Prostate gland (tissue), 2 donors: Measurements from ENCODE around the gene OR5B17. TPM values are rescaled to one million over a fixed set of nuclear protein-coding genes. Genes with fewer than 3 reads are reported as not detected.

Experiments
- DNase-seq: peaks from one replicate; pipeline ENCODE4 v3.0.0-alpha.2; 2019; ENCODE audit warnings: low spot score
- H3K27ac ChIP-seq, 2 donors: fragments of 200-600 bp; sonication (generic); 2 replicates each; pipeline ENCODE4 v1.5.1; 2017 to 2019
- H3K27me3 ChIP-seq: fragments of 200-600 bp; sonication (generic); replicated peaks from 2 replicates; pipeline ENCODE4 v1.5.1; 2019; ENCODE audit not compliant: insufficient read depth
- H3K36me3 ChIP-seq, 2 donors: fragments of 200-600 bp; sonication (generic); 1 replicate in 1 of 2; 2 replicates in 1 of 2; pipeline versions ENCODE4 v1.5.1 to v1.8.1; 2017 to 2019
- H3K4me1 ChIP-seq: fragments of 200-600 bp; sonication (generic); replicated peaks from 2 replicates; pipeline ENCODE4 v1.5.1; 2019
- H3K4me3 ChIP-seq, 2 donors: fragments of 200-600 bp; sonication (generic); 2 replicates each; pipeline ENCODE4 v1.5.1; 2017 to 2019
- H3K9me3 ChIP-seq: fragments of 200-600 bp; sonication (generic); 2 replicates; pipeline ENCODE4 v1.5.1; 2017
- POLR2A ChIP-seq: fragments of 450-650 bp; IDR thresholded peaks from one replicate; pipeline ENCODE4 v1.6.1; 2016; ENCODE audit warnings: antibody characterized with exemption, mild to moderate bottlenecking
- POLR2AphosphoS5 ChIP-seq: sonication (generic); formaldehyde crosslinking; IDR thresholded peaks from one replicate; pipeline ENCODE4 v1.6.1; 2017; ENCODE audit warnings: antibody characterized with exemption
- WGBS: methylation state at CpG from one replicate; pipeline ENCODE4 v1.1.5; 2018; 5-methylcytosine and 5-hydroxymethylcytosine counted together
- intact Hi-C: fragments of 100-400 bp; cut with DNase I; formaldehyde crosslinking; loops from one replicate; pipeline ENCODE4 v1.14.2; 2022
- total RNA-seq, 2 donors: library from RNA; depleted of rRNA; stranded (reverse); fragments of >200 nt; gene quantifications; one replicate each; pipeline ENCODE4 v1.1.0, GENCODE V29; 2016
- TF ChIP-seq, protein P1 (sequence below), 4 experiments: fragments of 200-600 bp in 2 of 4; fragments of 450-650 bp in 2 of 4; sonication (generic) in 2 of 4; IDR thresholded peaks; 1 replicate in 3 of 4; 2 replicates in 1 of 4; pipeline ENCODE4 v1.5.1; 2016 to 2019; ENCODE audit warnings: antibody characterized with exemption in 4 of 4, mild to moderate bottlenecking in 2 of 4, moderate library complexity in 2 of 4

Gene OR5B17
- total RNA-seq, 2 donors from 2014 or later = not detected

GRCh38 chr11:58391879-58392278 lies 33.0 kb upstream of the OR5B17 start:
- H3K4me1 ChIP-seq = peaks cover 4% of the 10 kb centered on the region
- H3K4me3 ChIP-seq = no peak overlapping the region
- H3K27me3 ChIP-seq = no peaks in the 10 kb centered on the region
- H3K9me3 ChIP-seq = no peaks in the 10 kb centered on the region
- no peak for DNase-seq
- intact Hi-C loops = no loop called here
- TF ChIP-seq POLR2AphosphoS5 = no peak
- TF ChIP-seq, protein P1, sequence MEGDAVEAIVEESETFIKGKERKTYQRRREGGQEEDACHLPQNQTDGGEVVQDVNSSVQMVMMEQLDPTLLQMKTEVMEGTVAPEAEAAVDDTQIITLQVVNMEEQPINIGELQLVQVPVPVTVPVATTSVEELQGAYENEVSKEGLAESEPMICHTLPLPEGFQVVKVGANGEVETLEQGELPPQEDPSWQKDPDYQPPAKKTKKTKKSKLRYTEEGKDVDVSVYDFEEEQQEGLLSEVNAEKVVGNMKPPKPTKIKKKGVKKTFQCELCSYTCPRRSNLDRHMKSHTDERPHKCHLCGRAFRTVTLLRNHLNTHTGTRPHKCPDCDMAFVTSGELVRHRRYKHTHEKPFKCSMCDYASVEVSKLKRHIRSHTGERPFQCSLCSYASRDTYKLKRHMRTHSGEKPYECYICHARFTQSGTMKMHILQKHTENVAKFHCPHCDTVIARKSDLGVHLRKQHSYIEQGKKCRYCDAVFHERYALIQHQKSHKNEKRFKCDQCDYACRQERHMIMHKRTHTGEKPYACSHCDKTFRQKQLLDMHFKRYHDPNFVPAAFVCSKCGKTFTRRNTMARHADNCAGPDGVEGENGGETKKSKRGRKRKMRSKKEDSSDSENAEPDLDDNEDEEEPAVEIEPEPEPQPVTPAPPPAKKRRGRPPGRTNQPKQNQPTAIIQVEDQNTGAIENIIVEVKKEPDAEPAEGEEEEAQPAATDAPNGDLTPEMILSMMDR (IDR thresholded peaks at IDR 0.05) = no peak
- no peak for TF ChIP-seq POLR2A
- WGBS = 81% methylated on average over 1 of the region's 1 CpG
- H3K36me3 ChIP-seq = no peaks in the 10 kb centered on the region
- no peak overlapping the region for H3K27ac ChIP-seq

DNA sequence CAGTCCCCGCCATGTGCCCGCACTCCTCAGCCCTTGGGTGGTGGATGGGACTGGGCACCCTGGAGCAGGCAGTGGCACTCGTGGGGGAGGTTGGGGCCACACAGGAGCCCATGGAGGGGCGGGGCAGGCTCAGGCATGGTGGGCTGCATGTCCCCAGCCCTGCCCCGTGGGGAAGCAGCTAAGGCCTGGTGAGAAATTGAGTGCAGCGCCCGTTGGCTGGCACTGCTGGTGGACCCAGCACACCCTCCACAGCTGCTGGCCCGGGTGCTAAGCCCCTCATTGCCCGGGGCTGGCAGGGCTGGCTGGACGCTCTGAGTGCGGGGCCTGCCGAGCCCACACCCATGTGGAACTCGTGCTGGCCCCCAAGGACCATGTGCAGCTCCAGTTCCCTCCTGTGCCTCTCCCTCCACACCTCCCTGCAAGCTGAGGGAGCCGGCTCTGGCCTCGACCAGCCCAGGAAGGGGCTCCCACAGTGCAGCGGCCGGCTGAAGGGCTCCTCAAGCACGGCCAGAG lies 31.7 kb upstream of the OR5B17 start:
- no peak for DNase-seq
- Histone ChIP-seq H3K9me3 (no peaks in the 10 kb centered on the region), H3K4me3 (no peak overlapping the region), H3K27me3 (no peaks in the 10 kb centered on the region), H3K36me3 (no peaks in the 10 kb centered on the region), H3K4me1 (peaks cover 4% of the 10 kb centered on the region), H3K27ac (no peak overlapping the region)
- intact Hi-C loops = no loop called here
- TF ChIP-seq POLR2AphosphoS5 (no peak), POLR2A (no peak)
- TF ChIP-seq, protein P1 (IDR thresholded peaks at IDR 0.05) = no peak
- WGBS = 89% methylated on average over 17 of the region's 18 CpGs

DNA sequence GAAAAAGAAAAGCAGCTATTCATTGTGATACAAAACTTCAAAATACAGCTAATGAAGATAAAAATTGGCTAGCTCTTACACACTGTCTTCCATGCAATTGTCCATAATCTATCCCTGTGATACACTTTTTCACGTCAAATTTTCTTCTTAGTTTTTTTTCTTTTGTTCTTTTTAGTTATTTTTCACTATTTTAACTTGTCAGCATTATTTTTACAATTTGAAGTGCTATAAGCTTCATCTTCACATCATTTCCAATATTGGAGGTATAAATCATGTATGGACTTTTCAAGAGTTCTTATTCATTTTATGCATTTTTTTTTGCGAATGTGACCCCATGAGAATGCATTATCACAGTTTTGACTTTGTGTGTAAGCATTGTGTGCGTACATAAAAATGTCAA lies 4.1 kb downstream of the OR5B17 start:
- no peak for DNase-seq
- no peak overlapping the region for H3K4me3 ChIP-seq
- H3K9me3 ChIP-seq = no peaks in the 10 kb centered on the region
- H3K4me1 ChIP-seq = no peaks in the 10 kb centered on the region
- 77% methylated on average over 3 of the region's 3 CpGs for WGBS
- no peak overlapping the region for H3K27ac ChIP-seq
- TF ChIP-seq, protein P1 (IDR thresholded peaks at IDR 0.05) = no peak
- no peak for TF ChIP-seq POLR2AphosphoS5
- no peak for TF ChIP-seq POLR2A
- intact Hi-C loops = no loop called here
- H3K36me3 ChIP-seq = no peaks in the 10 kb centered on the region
- H3K27me3 ChIP-seq = no peaks in the 10 kb centered on the region

DNA sequence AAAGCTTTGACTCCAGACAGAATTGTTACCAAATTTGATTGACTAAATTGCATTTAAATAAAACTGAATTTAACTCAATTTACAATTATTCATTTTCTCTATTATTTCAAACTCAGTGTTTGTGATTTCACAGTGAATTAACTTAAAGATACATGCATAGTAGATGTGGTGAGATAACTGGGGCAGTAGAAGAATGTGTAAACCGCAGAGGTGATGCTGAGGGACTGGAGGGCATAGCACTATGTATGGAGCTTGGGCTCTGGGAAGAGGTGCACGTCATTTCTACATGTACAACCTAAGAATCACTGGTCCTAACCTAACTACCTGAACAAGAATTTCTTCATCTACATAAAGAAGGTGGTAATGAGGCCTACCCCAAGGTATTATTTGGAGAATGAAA lies 13.7 kb downstream of the OR5B17 start:
- no peak for TF ChIP-seq POLR2A
- TF ChIP-seq POLR2AphosphoS5 = no peak
- TF ChIP-seq, protein P1 (IDR thresholded peaks at IDR 0.05) = no peak
- Histone ChIP-seq H3K36me3 (no peaks in the 10 kb centered on the region), H3K4me1 (no peaks in the 10 kb centered on the region), H3K27me3 (no peaks in the 10 kb centered on the region), H3K9me3 (no peaks in the 10 kb centered on the region), H3K27ac (no peak overlapping the region), H3K4me3 (no peak overlapping the region)
- intact Hi-C loops = no loop called here
- 53% methylated on average over 2 of the region's 2 CpGs for WGBS
- no peak for DNase-seq

DNA sequence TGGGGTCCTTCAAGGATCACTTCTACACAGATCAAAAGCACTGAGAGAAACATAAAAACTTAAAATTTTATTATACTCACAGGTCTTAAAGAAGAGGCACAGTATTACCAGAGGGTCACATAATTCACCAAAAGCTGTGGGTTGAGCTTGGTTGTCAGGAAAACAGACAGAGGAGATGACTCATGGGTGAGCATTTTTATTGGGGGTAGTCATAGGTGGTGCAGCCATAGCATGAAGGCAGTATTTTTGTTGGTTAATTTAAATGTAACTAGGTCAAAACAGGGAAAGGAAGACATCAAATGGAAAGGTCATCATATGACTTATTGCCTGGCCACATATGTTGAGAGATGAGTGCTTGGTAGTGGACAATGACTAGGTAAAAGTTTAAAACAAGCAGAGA lies 24.2 kb downstream of the OR5B17 start:
- no peak for TF ChIP-seq POLR2AphosphoS5
- TF ChIP-seq, protein P1 (IDR thresholded peaks at IDR 0.05) = no peak
- TF ChIP-seq POLR2A = no peak

More for the DNA sequence above, 24.2 kb downstream of the OR5B17 start:
- intact Hi-C loops = no loop called here
- H3K27me3 ChIP-seq = no peaks in the 10 kb centered on the region
- no peak overlapping the region for H3K27ac ChIP-seq
- H3K4me1 ChIP-seq = no peaks in the 10 kb centered on the region
- no peaks in the 10 kb centered on the region for H3K9me3 ChIP-seq
- no peak for DNase-seq
- H3K36me3 ChIP-seq = no peaks in the 10 kb centered on the region
- no peak overlapping the region for H3K4me3 ChIP-seq
